Measurements from ENCODE around the gene RALGAPA2.
A peak's percentile ranks its signal among the peaks of the same experiment; 100 is the strongest.

Gene RALGAPA2

GRCh38 chr20:20399531-20400500 lies 312.6 kb downstream of the RALGAPA2 start:
- DNase-seq (ENCODE audit: low read depth), result no peak

DNA sequence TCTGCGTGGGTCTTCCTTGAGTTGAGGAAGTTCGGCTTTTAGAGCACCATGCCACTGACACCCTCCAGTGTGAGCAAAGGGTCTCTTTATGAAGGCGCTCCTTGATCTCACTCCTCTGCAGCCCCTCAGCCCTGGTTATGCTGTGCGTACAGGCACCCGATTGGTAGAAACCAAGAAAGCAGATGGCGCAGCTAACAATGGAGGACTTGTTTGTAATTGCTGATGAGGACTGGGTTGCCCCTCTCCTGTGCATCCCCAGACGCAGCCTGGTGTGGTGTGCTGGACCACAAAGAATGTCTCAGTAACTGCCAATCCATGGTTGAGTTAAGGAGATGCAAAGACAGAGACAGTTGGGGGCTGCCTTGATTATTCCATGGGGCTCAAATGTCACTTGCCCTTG lies 314.3 kb downstream of the RALGAPA2 start:
- no peak for DNase-seq (ENCODE audit: low read depth)

GRCh38 chr20:20396794-20397193 lies 315.6 kb downstream of the RALGAPA2 start:
- DNase-seq (ENCODE audit: low read depth), result no peak

- no peak for DNase-seq (ENCODE audit: low read depth)
Measured at GRCh38 chr20:20395903-20396568, 316.4 kb downstream of the RALGAPA2 start.

DNA sequence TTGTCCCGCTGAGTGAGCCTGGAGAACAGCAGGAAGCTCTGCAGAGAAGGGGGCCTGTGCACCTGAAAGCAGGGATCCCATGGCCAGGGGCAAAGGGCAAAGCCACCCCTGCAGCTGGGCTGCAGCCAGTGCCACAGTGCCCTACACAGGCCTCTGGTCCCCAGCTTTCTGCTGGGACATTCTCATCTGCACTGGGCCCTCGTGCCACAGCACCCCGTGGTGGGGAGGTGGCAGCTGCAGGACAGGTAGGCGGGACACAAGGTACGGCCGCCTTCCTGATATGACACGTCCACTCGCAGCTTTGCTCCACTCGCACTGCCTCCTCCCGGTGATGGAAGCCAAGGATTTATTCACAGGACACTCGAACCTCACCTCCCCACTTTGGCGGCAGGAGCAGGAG lies 317.4 kb downstream of the RALGAPA2 start:
- DNase-seq (ENCODE audit: low read depth), result no peak

GRCh38 chr20:20393207-20394120 lies 319.0 kb downstream of the RALGAPA2 start:
- DNase-seq (ENCODE audit: low read depth), result peak; percentile 73

GRCh38 chr20:20391766-20392165 lies 320.7 kb downstream of the RALGAPA2 start:
- no peak for DNase-seq (ENCODE audit: low read depth)

DNA sequence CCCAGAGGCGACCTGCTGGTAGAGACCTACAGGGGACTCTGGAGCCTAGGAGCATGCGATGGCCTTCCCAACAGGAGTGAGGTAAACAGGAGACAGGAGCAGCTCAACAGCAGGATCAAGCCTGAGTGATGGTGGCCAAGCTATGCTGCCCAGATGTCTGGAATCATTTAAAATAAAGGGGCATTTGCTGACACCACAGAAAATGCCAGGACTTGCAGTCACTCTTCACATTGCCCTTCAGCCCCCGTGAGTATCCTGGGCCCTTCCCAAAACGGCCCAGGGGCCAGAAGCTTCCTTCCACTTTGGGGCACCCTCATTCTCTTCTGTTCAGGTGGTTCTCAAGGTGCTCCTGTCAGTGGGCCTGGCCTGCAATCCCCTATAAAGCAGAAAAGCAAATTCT lies 321.3 kb downstream of the RALGAPA2 start:
- no peak for DNase-seq (ENCODE audit: low read depth)

GRCh38 chr20:20390393-20390792 lies 322.1 kb downstream of the RALGAPA2 start:
- DNase-seq (ENCODE audit: low read depth), result no peak

DNA sequence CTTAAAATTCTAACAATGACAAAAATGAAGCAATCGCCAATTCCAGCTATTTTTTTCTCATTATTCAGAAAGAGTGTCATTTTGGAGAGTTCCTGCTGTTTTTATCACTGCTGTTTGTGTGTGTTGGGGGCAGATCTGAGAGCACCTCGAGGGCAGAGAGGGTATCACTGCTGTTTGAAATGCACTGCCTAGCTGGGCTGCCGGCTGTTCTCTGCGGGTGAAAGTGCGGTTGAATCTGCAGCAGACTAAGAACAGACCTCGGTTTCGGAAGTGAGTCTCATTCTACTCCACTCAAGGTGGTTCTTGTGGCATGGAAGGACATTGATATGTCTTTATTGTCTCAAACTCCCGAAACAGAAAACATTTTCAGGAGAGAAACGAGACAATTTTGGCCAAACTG lies 326.3 kb downstream of the RALGAPA2 start:
- no peak for DNase-seq (ENCODE audit: low read depth)

- no peak for DNase-seq (ENCODE audit: low read depth)
Measured at GRCh38 chr20:20375862-20376261, 336.6 kb downstream of the RALGAPA2 start.

DNA sequence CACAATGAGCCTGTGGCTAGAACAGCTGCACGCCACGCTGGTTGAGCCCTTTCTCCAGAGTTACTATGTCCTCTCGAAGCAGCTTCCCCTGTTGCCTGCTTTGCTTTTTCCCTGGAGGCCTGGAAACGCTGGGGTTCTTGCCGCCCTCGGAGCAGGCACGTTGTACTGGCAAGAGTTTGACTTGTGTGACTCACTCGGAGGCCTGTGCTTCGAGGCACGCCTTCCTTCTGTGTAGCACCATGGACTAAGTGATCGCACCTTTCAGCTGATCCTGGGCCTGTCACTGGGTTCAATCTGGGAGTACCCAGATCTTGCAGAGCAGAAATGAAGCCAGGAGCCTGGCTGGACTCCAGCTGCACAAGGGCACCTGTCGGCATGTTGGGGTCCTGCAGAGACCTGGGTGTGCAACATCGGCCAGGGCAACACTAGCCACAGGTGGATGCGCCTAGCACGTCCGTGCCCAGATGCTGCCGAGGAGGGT lies 339.3 kb downstream of the RALGAPA2 start:
- peak; percentile 72 for DNase-seq (ENCODE audit: low read depth)

DNA sequence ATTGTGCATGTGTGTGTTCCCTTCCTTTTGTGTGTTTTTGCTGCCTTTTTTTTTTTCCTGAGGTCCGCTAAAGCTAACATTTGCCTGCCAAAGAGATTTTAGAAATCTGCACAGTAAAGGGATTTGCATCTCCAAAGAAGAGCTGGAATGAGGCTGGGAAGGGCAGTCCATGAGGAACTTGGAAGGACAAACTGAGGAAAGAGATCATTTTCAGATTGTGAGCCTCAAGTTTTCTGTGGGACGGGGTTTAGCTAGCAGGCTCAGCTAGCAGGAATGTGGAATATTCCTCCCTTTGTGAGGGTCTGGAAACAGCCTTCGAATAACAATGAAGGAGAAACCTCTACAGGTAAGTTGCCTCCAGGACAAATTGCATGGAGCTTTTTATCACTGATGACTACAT lies 340.8 kb downstream of the RALGAPA2 start:
- no peak for DNase-seq (ENCODE audit: low read depth)

GRCh38 chr20:20371083-20371482 lies 341.4 kb downstream of the RALGAPA2 start:
- DNase-seq (ENCODE audit: low read depth), result no peak

DNA sequence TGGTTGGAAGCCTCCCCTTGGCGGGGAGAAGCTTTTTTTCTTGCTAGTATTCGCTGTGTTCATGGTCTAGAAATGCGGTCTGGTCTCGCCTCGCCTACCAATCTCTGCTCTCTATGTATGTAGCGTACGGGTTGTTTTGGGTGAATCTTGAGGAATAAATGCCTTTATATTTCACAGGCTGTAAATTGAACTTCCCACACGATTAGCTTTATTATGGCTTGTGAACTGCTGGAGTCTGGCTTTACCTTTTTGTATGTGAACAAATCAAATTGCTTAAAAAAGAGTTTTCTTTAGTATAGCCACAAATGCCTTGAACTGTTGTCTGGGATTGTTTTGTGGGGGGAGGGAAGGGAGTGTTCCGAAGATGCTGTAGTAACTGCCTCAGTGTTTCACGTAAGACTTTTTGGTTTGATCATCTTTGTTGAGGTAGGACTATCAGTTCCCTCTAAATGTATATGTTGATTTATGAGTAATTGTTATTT lies 342.3 kb downstream of the RALGAPA2 start:
- no peak for DNase-seq (ENCODE audit: low read depth)

DNA sequence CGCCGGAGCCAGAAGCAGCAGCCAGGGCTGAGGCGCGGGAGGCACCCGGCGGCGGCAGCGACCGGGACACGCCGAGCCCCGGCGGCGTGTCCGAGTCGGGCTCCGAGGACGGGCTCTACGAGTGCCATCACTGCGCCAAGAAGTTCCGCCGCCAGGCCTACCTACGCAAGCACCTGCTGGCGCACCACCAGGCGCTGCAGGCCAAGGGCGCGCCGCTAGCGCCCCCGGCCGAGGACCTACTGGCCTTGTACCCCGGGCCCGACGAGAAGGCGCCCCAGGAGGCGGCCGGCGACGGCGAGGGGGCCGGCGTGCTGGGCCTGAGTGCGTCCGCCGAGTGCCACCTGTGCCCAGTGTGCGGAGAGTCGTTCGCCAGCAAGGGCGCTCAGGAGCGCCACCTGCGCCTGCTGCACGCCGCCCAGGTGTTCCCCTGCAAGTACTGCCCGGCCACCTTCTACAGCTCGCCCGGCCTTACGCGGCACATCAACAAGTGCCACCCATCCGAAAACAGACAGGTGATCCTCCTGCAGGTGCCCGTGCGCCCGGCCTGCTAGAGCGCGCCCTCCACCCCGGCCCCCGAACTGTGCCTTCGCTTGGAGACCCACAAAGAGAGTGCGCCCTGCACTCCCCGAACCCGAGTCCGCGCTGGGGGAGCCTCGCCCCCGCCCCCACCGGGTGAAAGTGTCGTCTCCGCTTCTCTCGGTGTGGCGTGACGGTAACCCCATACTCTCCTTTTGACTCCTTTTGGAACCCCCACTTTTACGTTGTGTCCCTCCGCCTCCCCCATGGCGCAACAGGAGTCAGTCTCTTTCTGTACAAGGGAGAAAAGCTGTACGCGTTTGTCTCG lies 343.0 kb downstream of the RALGAPA2 start:
- no peak for DNase-seq (ENCODE audit: low read depth)

- no peak for DNase-seq (ENCODE audit: low read depth)
Measured at GRCh38 chr20:20368418-20369249, 343.8 kb downstream of the RALGAPA2 start.

DNA sequence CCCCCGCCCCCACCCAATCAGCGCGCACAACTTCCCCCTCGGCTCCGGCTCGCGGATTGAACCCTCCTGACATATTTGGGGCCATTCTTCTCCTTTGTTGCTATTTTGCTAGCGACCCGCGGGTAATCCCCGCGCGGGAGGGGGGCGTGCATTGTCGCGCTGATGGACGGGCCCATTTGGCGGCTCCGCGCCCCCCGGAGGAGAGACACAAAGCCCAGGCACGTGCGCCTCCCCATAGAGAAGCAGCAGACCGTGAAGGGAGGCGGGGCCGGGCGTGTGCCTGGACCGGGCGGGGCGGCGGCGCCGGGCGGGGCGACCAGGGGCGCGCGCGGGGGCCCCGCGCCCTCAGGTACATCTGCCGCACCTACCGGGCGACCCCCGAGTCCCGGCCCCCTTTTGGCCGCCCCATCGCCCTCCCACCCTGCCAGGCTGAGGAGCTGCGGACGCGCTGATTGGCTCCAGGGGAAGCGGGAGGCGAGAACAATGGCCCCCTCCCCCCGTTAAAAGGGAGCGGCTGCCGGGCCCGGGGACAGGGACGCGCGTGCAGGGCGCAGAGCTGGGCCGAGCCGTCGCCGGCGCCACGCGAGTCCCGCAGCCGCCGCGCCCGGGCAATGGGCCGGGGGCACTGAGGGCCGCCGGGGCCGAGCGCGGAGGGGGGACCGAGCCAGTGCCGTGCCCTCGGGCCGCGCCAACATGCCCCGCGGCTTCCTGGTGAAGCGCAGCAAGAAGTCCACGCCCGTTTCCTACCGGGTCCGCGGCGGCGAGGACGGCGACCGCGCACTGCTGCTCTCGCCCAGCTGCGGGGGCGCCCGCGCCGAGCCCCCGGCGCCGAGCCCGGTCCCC lies 344.6 kb downstream of the RALGAPA2 start, which contains the start of gene INSM1:
TSS of gene INSM1 (plus strand) at position 530 of the 843 bp plus-strand sequence. CDS start at position 694, 164 bp downstream.
- DNase-seq (ENCODE audit: low read depth), result no peak

Data from EH (cell line).